HepG2 (cell line): ENCODE data around the gene HIGD1A. TPM values are rescaled to one million over a fixed set of nuclear protein-coding genes. Genes with fewer than 3 reads are reported as not detected.

ENCODE experiments used
- AKNA ChIP-seq: sonication (generic); formaldehyde crosslinking; IDR thresholded peaks from 2 replicates; pipeline ENCODE4 v1.4.0; 2020; ENCODE audit warnings: missing genetic modification reagents, borderline replicate concordance
- CAMTA2 ChIP-seq: sonication (generic); formaldehyde crosslinking; IDR thresholded peaks from 2 replicates; pipeline ENCODE4 v1.4.0; 2020; ENCODE audit warnings: mild to moderate bottlenecking, missing genetic modification reagents, borderline replicate concordance
- CBFB ChIP-seq: sonication (generic); formaldehyde crosslinking; IDR thresholded peaks from 2 replicates; pipeline ENCODE4 v1.4.0; 2020; ENCODE audit warnings: missing genetic modification reagents
- CEBPB ChIP-seq: IDR thresholded peaks from 2 replicates; pipeline ENCODE4 v1.6.1; 2011; ENCODE audit warnings: low read depth, low read length, improper control_type of control experiment, borderline replicate concordance
- FOXO1 ChIP-seq: sonication (generic); formaldehyde crosslinking; IDR thresholded peaks from 2 replicates; pipeline ENCODE4 v1.4.0; 2020; ENCODE audit warnings: missing genetic modification reagents
- GFI1 ChIP-seq: sonication (generic); formaldehyde crosslinking; IDR thresholded peaks from 2 replicates; pipeline ENCODE4 v1.5.0; 2020; ENCODE audit warnings: missing genetic modification reagents, mild to moderate bottlenecking, borderline replicate concordance
- GPBP1L1 ChIP-seq: sonication (generic); formaldehyde crosslinking; IDR thresholded peaks from 2 replicates; pipeline ENCODE4 v1.5.0; 2020; ENCODE audit warnings: mild to moderate bottlenecking, missing genetic modification reagents
- HOXD1 ChIP-seq: sonication (generic); formaldehyde crosslinking; IDR thresholded peaks from 2 replicates; pipeline ENCODE4 v1.5.0; 2020; ENCODE audit warnings: missing genetic modification reagents
- KDM4B ChIP-seq: sonication (generic); formaldehyde crosslinking; IDR thresholded peaks from 2 replicates; pipeline ENCODE4 v1.4.0; 2020; ENCODE audit warnings: missing genetic modification reagents
- KMT2B ChIP-seq: IDR thresholded peaks from 2 replicates; pipeline ENCODE4 v1.6.1; 2016; ENCODE audit warnings: missing genetic modification reagents, missing compliant biosample characterization
- MAFF ChIP-seq: IDR thresholded peaks from 2 replicates; pipeline ENCODE4 v1.6.1; 2011; ENCODE audit warnings: low read depth, low read length, improper control_type of control experiment
- MIER3 ChIP-seq: IDR thresholded peaks from 2 replicates; pipeline ENCODE4 v1.6.1; 2016; ENCODE audit warnings: missing compliant biosample characterization, borderline replicate concordance
- NAIF1 ChIP-seq: sonication (generic); formaldehyde crosslinking; IDR thresholded peaks from 2 replicates; pipeline ENCODE4 v1.5.0; 2020; ENCODE audit warnings: mild to moderate bottlenecking, missing genetic modification reagents, borderline replicate concordance
- PREB ChIP-seq: sonication (generic); formaldehyde crosslinking; IDR thresholded peaks from 2 replicates; pipeline ENCODE4 v1.4.0; 2020; ENCODE audit warnings: missing genetic modification reagents
- RFXAP ChIP-seq: sonication (generic); formaldehyde crosslinking; IDR thresholded peaks from 2 replicates; pipeline ENCODE4 v1.4.0; 2020; ENCODE audit warnings: missing genetic modification reagents, borderline replicate concordance
- SATB2 ChIP-seq: sonication (generic); formaldehyde crosslinking; IDR thresholded peaks from 2 replicates; pipeline ENCODE4 v1.5.0; 2020; ENCODE audit warnings: missing genetic modification reagents
- ZBTB1 ChIP-seq: sonication (generic); formaldehyde crosslinking; IDR thresholded peaks from 2 replicates; pipeline ENCODE4 v1.4.0; 2020; ENCODE audit warnings: missing genetic modification reagents, borderline replicate concordance
- ZNF367 ChIP-seq: sonication (generic); formaldehyde crosslinking; IDR thresholded peaks from 2 replicates; pipeline ENCODE4 v1.4.0; 2020; ENCODE audit warnings: missing genetic modification reagents, borderline replicate concordance
- ZNF800 ChIP-seq: sonication (generic); formaldehyde crosslinking; IDR thresholded peaks from 2 replicates; pipeline ENCODE4 v1.4.0; 2020; ENCODE audit warnings: missing genetic modification reagents
- polyA plus RNA-seq, 8 experiments: library from polyadenylated mRNA; depleted of rRNA in 3 of 8; stranded (reverse) in 7 of 8; unstranded in 1 of 8; fragments of >200 nt; fragmentation: Illumina TruSeq in 4 of 8; extraction: Trizol in 4 of 8; gene quantifications; 2 replicates each; pipeline versions ENCODE4 v1.2.1 to v1.2.3, GENCODE V29; 2011 to 2016; ENCODE audit warnings: low read depth in 4 of 8, missing spikeins in 1 of 8, mixed read lengths in 1 of 8; ENCODE audit not compliant: insufficient read depth in 1 of 8
- total RNA-seq, 5 experiments: library from RNA; depleted of rRNA; stranded (reverse); fragments of >200 nt; fragmentation: Illumina TruSeq; extraction: Trizol; gene quantifications; 2 replicates each; pipeline ENCODE4 v1.2.3, GENCODE V29; 2016; ENCODE audit warnings: low read depth in 1 of 5

Gene HIGD1A
- total and polyA plus RNA-seq, 2 of the 13 experiments (the other 11 are each of a cell fraction or from before 2014, with no cell fraction given) = 222 to 253 TPM

- no peak for TF ChIP-seq GPBP1L1
- TF ChIP-seq GFI1 (CRISPR knock-in tag) = no peak
- peak; percentile 49; the same call in 1 of the 2 replicates for TF ChIP-seq HOXD1 (CRISPR knock-in tag)
- no peak for TF ChIP-seq CEBPB
- TF ChIP-seq PREB (CRISPR knock-in tag) = no peak
- TF ChIP-seq MIER3 (CRISPR knock-in tag) = no peak; the same call in none of the 2 replicates
- TF ChIP-seq KMT2B (CRISPR knock-in tag) = peak; percentile 28; the same call in 1 of the 2 replicates
- TF ChIP-seq MAFF = no peak
- TF ChIP-seq AKNA (CRISPR knock-in tag) = peak; percentile 50; the same call in 1 of the 2 replicates
- no peak for TF ChIP-seq ZBTB1 (CRISPR knock-in tag)
- TF ChIP-seq SATB2 (CRISPR knock-in tag) = no peak
- TF ChIP-seq CBFB (CRISPR knock-in tag) = 0 out of 2 replicates have a peak, but pooled peaks have one; percentile 29
- no peak; the same call in 1 of the 2 replicates for TF ChIP-seq KDM4B
- TF ChIP-seq ZNF367 = no peak
- 0 out of 2 replicates have a peak, but pooled peaks have one; percentile 33 for TF ChIP-seq CAMTA2
- peak; percentile 73; the same call in 1 of the 2 replicates for TF ChIP-seq RFXAP (CRISPR knock-in tag)
- peak; percentile 67; the same call in 1 of the 2 replicates for TF ChIP-seq ZNF800 (CRISPR knock-in tag)
- no peak for TF ChIP-seq FOXO1 (CRISPR knock-in tag)
- TF ChIP-seq NAIF1 = no peak
Measured at GRCh38 chr3:42804106-42804830, at the start of gene HIGD1A (continued).
